ENCODE results near the gene SCN1A.

DNA sequence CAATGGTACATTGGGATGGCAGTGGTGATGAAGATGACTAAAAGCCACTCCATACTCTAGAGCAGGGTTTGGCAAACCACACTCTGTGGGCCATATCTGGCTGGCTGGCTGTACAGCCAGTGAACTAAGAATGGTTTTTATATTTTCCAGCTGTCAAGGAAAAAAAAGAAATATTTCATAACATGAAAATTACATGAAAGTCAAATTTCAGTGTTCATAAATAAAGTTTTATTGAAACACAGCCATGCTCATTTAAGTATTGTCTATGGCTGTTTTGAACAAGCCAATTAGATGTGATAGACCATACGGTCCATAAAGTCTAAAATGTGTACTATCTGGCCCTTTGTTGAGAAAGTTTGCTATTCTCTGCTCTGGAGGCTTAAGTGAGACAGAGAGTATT lies 175.7 kb downstream of the SCN1A start:
- TF ChIP-seq SUZ12 (IDR thresholded peaks at IDR 0.05; ENCODE audit: extremely low read depth, insufficient read depth, insufficient read length): no peak
- TF ChIP-seq YY1 (IDR thresholded peaks at IDR 0.05; ENCODE audit: insufficient read depth, insufficient read length): no peak

Measured in NT2/D1 (cell line).